ENCODE data around the gene LGALS3. TPM values are rescaled to one million over a fixed set of nuclear protein-coding genes. Genes with fewer than 3 reads are reported as not detected.
"Not testable (repeated sequence)": the region's sequence is repeated elsewhere in the genome, so short reads cannot be mapped to it uniquely, and the experiment has no call there.

The LGALS3 gene
- 100 to 1,000 TPM in 1 of 4 donors, 10 to 100 TPM in 3; 68.0 to 124 (median 80.6) TPM for total RNA-seq

DNA sequence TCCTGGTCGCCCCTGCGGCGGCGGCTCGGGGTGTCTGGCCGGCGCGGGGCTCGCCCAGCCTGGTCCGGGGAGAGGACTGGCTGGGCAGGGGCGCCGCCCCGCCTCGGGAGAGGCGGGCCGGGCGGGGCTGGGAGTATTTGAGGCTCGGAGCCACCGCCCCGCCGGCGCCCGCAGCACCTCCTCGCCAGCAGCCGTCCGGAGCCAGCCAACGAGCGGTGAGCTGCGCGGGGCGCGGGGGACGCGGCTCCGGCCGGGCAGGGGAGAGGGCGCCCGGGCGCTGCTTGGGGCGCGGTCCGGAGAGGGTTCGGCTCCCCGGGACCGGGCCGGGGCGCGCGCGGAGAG, at the start of gene LGALS3:
Gene LGALS3, plus strand, starts transcription at position 167 of the 342 bp plus-strand sequence. CDS start 8,122 bp downstream, outside the sequence.
- TF ChIP-seq POLR2A (IDR thresholded peaks at IDR 0.05): peak; percentile 55 to 83
- TF ChIP-seq, protein P1, sequence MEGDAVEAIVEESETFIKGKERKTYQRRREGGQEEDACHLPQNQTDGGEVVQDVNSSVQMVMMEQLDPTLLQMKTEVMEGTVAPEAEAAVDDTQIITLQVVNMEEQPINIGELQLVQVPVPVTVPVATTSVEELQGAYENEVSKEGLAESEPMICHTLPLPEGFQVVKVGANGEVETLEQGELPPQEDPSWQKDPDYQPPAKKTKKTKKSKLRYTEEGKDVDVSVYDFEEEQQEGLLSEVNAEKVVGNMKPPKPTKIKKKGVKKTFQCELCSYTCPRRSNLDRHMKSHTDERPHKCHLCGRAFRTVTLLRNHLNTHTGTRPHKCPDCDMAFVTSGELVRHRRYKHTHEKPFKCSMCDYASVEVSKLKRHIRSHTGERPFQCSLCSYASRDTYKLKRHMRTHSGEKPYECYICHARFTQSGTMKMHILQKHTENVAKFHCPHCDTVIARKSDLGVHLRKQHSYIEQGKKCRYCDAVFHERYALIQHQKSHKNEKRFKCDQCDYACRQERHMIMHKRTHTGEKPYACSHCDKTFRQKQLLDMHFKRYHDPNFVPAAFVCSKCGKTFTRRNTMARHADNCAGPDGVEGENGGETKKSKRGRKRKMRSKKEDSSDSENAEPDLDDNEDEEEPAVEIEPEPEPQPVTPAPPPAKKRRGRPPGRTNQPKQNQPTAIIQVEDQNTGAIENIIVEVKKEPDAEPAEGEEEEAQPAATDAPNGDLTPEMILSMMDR (IDR thresholded peaks at IDR 0.05 in 4 of 5, conservative IDR thresholded peaks at IDR 0.05 in 1 of 5): no peak
- Histone ChIP-seq H3K27ac (peak within 1 kb of the TSS; percentile 81 to 88 (median 86)), H3K4me1 (peaks cover 2 to 9% of the 10 kb centered on the region in 2 donors), H3K4me3 (peak within 1 kb of the TSS; percentile 62 to 75 (median 69)), H3K27me3 (peaks cover 0 to 6% (median 0%) of the 10 kb centered on the region in 3 donors), H3K9me3 (no peaks in the 10 kb centered on the region), H3K36me3 (no peaks in the 10 kb centered on the region)
- intact Hi-C loops (cut with DNase I; ENCODE audit: low total_unique reads): loop anchor here (2.0 kb wide), 1 partner anchor 28 kb away; no protein-coding TSS in a partner anchor
- in situ Hi-C loops (cut with MboI; ENCODE audit: low sequenced_read_pairs in 4 of 4): no loop called here
- ATAC-seq: peak; percentile 62 to 71
- DNase-seq: peak; percentile 36 to 59

DNA sequence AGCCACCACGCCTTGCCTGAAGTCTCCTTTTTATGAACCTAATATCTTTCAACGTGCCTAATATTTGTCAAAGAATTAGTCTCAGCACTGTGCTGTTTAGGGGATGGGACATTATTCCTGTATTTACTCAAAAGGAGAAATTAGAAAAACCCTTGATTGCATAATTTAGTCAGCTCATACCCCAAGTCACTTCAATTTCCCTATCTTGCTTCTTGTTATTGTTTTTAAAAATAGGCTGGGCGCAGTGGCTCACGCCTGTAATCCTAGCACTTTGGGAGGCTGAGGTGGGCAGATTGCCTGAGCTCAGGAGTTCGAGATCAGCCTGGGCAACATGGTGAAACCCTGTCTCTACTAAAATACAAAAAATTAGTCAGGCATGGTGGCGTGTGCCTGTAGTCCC, 49.1 kb upstream of the LGALS3 start:
- DNase-seq; H3K27me3 ChIP-seq; H3K4me3 ChIP-seq; H3K9me3 ChIP-seq; intact Hi-C loops (cut with DNase I; ENCODE audit: low total_unique reads); H3K4me1 ChIP-seq; H3K27ac ChIP-seq; H3K36me3 ChIP-seq; ATAC-seq: not testable (repeated sequence)
- in situ Hi-C loops (cut with MboI; ENCODE audit: low sequenced_read_pairs in 4 of 4): loop anchor here in 1 of 4 donors (25.0 kb wide), 1 partner anchor 357 kb away; the partner anchor contains the start of gene TBPL2

DNA sequence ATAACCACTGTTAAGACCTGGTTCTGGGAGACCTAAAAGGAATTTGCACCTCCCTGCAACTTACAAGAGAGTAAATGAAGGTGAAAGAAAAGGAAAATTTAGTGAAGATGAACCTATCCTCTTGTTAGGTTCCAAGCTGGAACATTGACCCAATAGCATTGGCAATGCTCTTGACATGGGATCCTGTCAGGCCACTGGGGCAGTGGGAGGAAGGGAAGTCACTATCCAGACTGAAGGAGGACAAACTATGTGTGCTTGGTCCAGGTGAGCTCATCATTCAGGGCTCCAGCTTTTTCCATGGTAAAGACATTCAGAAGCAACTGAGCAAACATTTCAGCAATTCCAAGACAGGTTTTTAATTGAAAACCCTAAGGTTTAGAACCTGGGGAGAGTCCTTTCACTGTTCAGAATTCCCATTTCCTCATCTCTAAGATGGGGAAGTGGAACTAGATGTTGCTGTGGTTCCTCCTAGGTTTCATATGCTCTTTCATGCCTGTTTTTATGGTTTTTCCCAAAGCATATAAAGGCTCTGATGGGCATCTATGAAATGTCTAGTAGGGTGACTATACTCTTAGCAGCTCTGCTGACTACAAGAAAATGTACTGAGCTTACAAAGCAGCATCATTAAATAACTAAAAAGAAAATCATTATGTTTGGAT, 44.5 kb upstream of the LGALS3 start:
- DNase-seq: no peak
- intact Hi-C loops (cut with DNase I; ENCODE audit: low total_unique reads): loop anchor here (5.0 kb wide), 1 partner anchor 32 kb away; the partner anchor contains the start of gene MAPK1IP1L
- H3K4me3 ChIP-seq: no peak overlapping the region
- in situ Hi-C loops (cut with MboI; ENCODE audit: low sequenced_read_pairs in 4 of 4): loop anchor here in 1 of 4 donors (25.0 kb wide), 1 partner anchor 353 kb away; the partner anchor contains the start of gene TBPL2
- TF ChIP-seq, protein P1 (IDR thresholded peaks at IDR 0.05 in 4 of 5, conservative IDR thresholded peaks at IDR 0.05 in 1 of 5): no peak
- TF ChIP-seq POLR2A (IDR thresholded peaks at IDR 0.05): no peak
- H3K9me3 ChIP-seq: no peaks in the 10 kb centered on the region
- H3K4me1 ChIP-seq: no peaks in the 10 kb centered on the region
- H3K36me3 ChIP-seq: no peaks in the 10 kb centered on the region
- no peaks in the 10 kb centered on the region for H3K27me3 ChIP-seq
- ATAC-seq: no peak
- H3K27ac ChIP-seq: no peak overlapping the region

DNA sequence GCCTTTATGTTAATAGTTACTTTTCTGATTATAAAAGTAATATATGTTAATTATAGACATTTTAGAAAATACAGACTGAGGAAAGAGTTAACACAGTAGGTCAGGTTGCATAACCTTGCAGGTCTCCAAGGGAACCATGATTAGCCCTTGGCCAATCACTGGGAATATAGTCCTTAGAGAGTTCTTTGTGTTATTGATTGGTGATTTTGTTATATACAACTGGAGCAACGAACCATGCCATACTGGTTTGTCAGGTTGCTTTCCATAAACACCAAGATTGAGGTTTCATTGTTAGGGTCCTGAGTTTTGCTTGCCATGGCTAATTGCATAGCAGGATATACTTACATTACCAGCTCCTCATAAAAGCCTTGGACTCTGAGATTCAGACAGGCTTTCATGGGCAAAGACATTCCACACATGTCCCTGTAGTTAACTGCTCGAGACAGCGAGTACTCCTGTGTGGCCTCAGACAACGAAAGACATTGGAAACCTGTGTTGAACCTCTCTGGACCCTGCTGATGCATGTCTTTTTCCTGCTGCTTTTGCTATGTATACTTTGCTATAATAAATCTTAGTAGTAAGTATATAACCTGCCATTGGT, 43.9 kb upstream of the LGALS3 start:
- H3K36me3 ChIP-seq: no peaks in the 10 kb centered on the region
- no peak overlapping the region for H3K4me3 ChIP-seq
- intact Hi-C loops (cut with DNase I; ENCODE audit: low total_unique reads) (loop anchor here (5.0 kb wide), 1 partner anchor 33 kb away; the partner anchor contains the start of gene MAPK1IP1L), in situ Hi-C loops (cut with MboI; ENCODE audit: low sequenced_read_pairs in 4 of 4) (loop anchor here in 1 of 4 donors (25.0 kb wide), 1 partner anchor 352 kb away; the partner anchor contains the start of gene TBPL2)
- ATAC-seq: no peak
- H3K4me1 ChIP-seq: no peaks in the 10 kb centered on the region
- no peaks in the 10 kb centered on the region for H3K27me3 ChIP-seq
- H3K27ac ChIP-seq: no peak overlapping the region
- TF ChIP-seq, protein P1 (IDR thresholded peaks at IDR 0.05 in 4 of 5, conservative IDR thresholded peaks at IDR 0.05 in 1 of 5): no peak
- TF ChIP-seq POLR2A (IDR thresholded peaks at IDR 0.05): no peak
- DNase-seq: no peak
- H3K9me3 ChIP-seq: no peaks in the 10 kb centered on the region

DNA sequence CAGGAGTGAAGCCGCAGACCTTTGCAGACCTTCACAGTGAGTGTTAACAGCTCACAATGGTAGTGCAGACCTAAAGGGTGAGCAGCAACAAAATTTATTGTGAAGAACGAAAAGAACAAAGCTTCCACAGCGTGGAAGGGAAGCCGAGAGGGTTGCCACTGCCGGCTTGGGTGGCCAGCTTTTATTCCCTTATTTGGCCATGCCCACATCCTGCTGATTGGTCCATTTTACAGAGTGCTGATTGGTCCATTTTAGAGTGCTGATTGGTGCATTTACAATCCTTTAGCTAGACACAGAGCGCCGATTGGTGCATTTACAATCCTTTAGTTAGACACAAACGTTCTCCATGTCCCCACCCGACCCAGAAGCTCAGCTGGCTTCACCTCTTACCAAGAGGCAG, 42.1 kb upstream of the LGALS3 start:
- no peaks in the 10 kb centered on the region for H3K27me3 ChIP-seq
- intact Hi-C loops (cut with DNase I; ENCODE audit: low total_unique reads): loop anchor here (5.0 kb wide), 1 partner anchor 35 kb away; the partner anchor contains the start of gene MAPK1IP1L
- in situ Hi-C loops (cut with MboI; ENCODE audit: low sequenced_read_pairs in 4 of 4): loop anchor here in 1 of 4 donors (25.0 kb wide), 1 partner anchor 350 kb away; the partner anchor contains the start of gene TBPL2
- H3K36me3 ChIP-seq: no peaks in the 10 kb centered on the region
- no peak for TF ChIP-seq POLR2A (IDR thresholded peaks at IDR 0.05)
- TF ChIP-seq, protein P1 (IDR thresholded peaks at IDR 0.05 in 4 of 5, conservative IDR thresholded peaks at IDR 0.05 in 1 of 5): no peak
- H3K4me3 ChIP-seq: no peak overlapping the region
- H3K4me1 ChIP-seq: peaks cover 0 to 3% of the 10 kb centered on the region in 2 donors
- H3K9me3 ChIP-seq: no peaks in the 10 kb centered on the region
- DNase-seq: no peak
- H3K27ac ChIP-seq: no peak overlapping the region
- ATAC-seq: no peak

All from gastrocnemius medialis (tissue), 4 donors.